Measurements from ENCODE around the gene CFAP410. TPM values are rescaled to one million over a fixed set of nuclear protein-coding genes. Genes with fewer than 3 reads are reported as not detected.

The CFAP410 gene
- total and polyA plus RNA-seq, 2 of the 13 experiments (the other 11 are each of a cell fraction or from before 2014, with no cell fraction given): 8.0 to 20.1 TPM

DNA sequence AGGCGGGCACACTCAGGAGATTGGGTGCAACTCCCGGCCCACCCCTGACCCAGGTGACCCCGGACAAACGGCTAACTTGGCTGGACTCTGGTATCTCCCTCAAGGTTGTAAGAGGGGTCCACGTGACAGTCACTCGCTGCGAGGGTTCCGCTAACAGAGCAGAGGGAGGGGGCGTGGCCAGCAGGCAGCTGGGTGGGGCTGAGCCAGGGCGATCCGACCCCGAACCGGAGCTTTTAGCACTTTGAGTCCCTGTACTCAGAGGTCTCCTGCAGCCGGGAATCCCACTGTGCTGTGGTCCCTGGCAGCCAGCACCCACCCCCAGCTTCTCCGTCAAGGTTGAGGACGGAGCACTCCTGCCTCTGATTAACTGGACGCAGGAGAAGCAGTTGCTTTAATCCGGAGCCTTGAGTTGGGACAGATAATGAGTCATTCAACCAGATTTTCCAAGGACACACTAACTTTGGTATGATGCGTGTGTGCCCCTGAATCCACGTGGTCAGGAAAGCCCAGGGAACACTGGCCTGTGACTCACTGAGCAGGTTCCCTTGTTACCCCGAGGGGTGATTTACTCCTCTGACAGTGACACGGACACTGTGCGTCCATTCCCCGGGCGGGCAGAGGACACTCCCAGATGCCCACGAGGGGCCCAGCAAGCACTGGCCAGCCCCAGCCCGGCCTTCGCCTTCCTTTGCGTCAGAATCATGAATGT is 31.0 kb upstream of the CFAP410 start (continued):
- TF ChIP-seq, protein P1, sequence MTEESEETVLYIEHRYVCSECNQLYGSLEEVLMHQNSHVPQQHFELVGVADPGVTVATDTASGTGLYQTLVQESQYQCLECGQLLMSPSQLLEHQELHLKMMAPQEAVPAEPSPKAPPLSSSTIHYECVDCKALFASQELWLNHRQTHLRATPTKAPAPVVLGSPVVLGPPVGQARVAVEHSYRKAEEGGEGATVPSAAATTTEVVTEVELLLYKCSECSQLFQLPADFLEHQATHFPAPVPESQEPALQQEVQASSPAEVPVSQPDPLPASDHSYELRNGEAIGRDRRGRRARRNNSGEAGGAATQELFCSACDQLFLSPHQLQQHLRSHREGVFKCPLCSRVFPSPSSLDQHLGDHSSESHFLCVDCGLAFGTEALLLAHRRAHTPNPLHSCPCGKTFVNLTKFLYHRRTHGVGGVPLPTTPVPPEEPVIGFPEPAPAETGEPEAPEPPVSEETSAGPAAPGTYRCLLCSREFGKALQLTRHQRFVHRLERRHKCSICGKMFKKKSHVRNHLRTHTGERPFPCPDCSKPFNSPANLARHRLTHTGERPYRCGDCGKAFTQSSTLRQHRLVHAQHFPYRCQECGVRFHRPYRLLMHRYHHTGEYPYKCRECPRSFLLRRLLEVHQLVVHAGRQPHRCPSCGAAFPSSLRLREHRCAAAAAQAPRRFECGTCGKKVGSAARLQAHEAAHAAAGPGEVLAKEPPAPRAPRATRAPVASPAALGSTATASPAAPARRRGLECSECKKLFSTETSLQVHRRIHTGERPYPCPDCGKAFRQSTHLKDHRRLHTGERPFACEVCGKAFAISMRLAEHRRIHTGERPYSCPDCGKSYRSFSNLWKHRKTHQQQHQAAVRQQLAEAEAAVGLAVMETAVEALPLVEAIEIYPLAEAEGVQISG (CRISPR knock-in tag; IDR thresholded peaks at IDR 0.05): peak; percentile 44
- TF ChIP-seq, protein P2, sequence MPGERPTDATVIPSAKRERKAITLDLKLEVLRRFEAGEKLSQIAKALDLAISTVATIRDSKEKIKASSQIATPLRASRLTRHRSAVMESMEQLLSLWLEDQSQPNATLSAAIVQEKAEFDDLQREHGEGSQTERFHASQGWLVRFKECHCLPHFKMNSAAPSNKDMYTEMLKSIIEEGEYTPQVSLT (CRISPR knock-in tag; IDR thresholded peaks at IDR 0.05; ENCODE audit: borderline replicate concordance, low read depth): no peak
- TF ChIP-seq ADNP (CRISPR knock-in tag; IDR thresholded peaks at IDR 0.05) (no peak), SKI (IDR thresholded peaks at IDR 0.05; ENCODE audit: partially characterized antibody) (no peak), MEF2D (CRISPR knock-in tag; IDR thresholded peaks at IDR 0.05) (peak; percentile 43), ARID2 (CRISPR knock-in tag; IDR thresholded peaks at IDR 0.05; ENCODE audit: borderline replicate concordance) (no peak), TCF12 (IDR thresholded peaks at IDR 0.05) (no peak), TCF12 (CRISPR knock-in tag; IDR thresholded peaks at IDR 0.05) (no peak), POLR2G (IDR thresholded peaks at IDR 0.05; ENCODE audit: low read depth, low read length) (no peak), ZNF768 (CRISPR knock-in tag; IDR thresholded peaks at IDR 0.05) (no peak), NPAS2 (CRISPR knock-in tag; IDR thresholded peaks at IDR 0.05; ENCODE audit: borderline replicate concordance) (no peak)
- TF ChIP-seq, protein P3, sequence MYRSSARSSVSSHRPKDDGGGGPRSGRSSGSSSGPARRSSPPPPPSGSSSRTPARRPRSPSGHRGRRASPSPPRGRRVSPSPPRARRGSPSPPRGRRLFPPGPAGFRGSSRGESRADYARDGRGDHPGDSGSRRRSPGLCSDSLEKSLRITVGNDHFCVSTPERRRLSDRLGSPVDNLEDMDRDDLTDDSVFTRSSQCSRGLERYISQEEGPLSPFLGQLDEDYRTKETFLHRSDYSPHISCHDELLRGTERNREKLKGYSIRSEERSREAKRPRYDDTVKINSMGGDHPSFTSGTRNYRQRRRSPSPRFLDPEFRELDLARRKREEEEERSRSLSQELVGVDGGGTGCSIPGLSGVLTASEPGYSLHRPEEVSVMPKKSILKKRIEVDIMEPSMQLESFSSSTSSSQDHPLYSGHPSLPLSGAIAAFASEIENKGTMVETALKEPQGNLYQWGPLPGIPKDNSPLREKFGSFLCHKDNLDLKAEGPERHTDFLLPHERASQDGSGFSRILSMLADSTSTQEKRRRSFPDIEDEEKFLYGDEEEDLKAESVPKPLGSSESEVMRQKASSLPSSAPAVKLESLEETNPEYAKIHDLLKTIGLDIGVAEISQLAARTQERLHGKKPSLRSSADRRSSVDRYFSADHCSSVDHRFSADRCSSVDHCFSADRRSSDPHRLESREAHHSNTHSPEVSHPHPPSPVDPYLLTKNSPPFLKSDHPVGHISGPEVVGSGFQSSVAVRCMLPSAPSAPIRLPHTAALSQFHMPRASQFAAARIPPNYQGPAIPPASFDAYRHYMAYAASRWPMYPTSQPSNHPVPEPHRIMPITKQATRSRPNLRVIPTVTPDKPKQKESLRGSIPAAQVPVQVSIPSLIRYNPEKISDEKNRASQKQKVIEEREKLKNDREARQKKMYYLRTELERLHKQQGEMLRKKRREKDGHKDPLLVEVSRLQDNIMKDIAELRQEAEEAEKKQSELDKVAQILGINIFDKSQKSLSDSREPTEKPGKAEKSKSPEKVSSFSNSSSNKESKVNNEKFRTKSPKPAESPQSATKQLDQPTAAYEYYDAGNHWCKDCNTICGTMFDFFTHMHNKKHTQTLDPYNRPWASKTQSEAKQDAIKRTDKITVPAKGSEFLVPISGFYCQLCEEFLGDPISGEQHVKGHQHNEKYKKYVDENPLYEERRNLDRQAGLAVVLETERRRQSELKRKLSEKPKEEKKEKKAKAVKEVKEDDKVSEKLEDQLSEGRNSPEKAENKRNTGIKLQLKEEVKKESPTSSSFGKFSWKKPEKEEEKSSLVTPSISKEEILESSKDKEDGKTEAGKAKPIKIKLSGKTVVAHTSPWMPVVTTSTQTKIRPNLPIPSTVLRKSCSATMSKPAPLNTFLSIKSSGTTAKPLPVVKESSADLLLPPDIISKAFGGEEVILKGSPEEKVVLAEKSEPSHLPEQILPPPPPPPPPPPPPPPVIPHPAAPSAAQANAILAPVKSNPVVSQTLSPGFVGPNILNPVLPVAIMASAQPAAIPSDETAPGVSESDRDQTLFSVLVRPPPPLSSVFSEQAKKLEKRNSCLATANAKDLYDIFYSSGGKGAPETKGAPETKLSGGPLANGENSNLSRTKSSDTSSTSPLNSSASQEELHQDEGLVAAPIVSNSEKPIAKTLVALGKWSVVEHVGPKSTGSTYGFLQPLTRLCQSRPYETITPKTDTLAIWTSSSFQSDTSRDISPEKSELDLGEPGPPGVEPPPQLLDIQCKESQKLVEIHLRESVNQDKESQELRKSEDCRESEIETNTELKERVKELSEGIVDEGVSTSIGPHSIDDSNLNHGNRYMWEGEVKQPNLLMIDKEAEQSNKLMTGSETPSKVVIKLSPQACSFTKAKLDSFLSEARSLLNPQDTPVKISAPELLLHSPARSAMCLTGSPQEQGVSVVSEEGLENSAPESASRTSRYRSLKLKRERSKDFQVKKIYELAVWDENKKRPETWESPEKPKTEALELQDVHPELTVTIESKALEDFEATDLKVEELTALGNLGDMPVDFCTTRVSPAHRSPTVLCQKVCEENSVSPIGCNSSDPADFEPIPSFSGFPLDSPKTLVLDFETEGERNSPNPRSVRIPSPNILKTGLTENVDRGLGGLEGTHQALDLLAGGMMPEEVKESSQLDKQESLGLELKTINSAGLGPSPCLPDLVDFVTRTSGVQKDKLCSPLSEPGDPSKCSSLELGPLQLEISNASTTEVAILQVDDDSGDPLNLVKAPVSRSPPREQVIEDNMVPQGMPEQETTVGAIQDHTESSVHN (CRISPR knock-in tag; IDR thresholded peaks at IDR 0.05): no peak
- TF ChIP-seq, protein P4, sequence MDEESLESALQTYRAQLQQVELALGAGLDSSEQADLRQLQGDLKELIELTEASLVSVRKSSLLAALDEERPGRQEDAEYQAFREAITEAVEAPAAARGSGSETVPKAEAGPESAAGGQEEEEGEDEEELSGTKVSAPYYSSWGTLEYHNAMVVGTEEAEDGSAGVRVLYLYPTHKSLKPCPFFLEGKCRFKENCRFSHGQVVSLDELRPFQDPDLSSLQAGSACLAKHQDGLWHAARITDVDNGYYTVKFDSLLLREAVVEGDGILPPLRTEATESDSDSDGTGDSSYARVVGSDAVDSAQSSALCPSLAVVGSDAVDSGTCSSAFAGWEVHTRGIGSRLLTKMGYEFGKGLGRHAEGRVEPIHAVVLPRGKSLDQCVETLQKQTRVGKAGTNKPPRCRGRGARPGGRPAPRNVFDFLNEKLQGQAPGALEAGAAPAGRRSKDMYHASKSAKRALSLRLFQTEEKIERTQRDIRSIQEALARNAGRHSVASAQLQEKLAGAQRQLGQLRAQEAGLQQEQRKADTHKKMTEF (CRISPR knock-in tag; IDR thresholded peaks at IDR 0.05): peak; percentile 55
- TF ChIP-seq, protein P5, sequence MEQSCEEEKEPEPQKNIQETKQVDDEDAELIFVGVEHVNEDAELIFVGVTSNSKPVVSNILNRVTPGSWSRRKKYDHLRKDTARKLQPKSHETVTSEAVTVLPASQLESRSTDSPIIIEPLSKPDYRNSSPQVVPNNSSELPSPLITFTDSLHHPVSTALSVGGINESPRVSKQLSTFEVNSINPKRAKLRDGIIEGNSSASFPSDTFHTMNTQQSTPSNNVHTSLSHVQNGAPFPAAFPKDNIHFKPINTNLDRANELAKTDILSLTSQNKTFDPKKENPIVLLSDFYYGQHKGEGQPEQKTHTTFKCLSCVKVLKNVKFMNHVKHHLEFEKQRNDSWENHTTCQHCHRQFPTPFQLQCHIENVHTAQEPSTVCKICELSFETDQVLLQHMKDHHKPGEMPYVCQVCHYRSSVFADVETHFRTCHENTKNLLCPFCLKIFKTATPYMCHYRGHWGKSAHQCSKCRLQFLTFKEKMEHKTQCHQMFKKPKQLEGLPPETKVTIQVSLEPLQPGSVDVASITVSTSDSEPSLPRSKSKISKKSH (CRISPR knock-in tag; IDR thresholded peaks at IDR 0.05; ENCODE audit: borderline replicate concordance): no peak
